Neural progenitor cell (in vitro differentiated cells): ENCODE data around the gene KCNK17.

ENCODE experiments used
- CTCF ChIP-seq: fragments of 200-600 bp; sonication (generic); IDR thresholded peaks from 2 replicates; pipeline ENCODE4 v1.5.1; 2017; ENCODE audit warnings: antibody characterized with exemption, mild to moderate bottlenecking
- EZH2 ChIP-seq: fragments of 200-600 bp; sonication (generic); IDR thresholded peaks from 2 replicates; pipeline ENCODE4 v1.6.1; 2017; ENCODE audit warnings: antibody characterized with exemption, mild to moderate bottlenecking, moderate library complexity

- TF ChIP-seq EZH2 (no peak), CTCF (no peak)
Measured at GRCh38 chr6:39279539-39279938, 34.7 kb downstream of the KCNK17 start.
